Coronary artery (tissue), 2 donors: ENCODE data around the gene CNOT4.
"Not testable (repeated sequence)": the region's sequence is repeated elsewhere in the genome, so short reads cannot be mapped to it uniquely, and the experiment has no call there.

Experiments
- DNase-seq: peaks from one replicate; pipeline ENCODE4 v3.0.0-alpha.2; 2017; ENCODE audit warnings: low spot score
- H3K27ac ChIP-seq, 2 donors: fragments of 200-600 bp; sonication (generic); one replicate each; pipeline ENCODE4 v1.5.1; 2016 to 2019
- H3K4me3 ChIP-seq: fragments of 200-600 bp; sonication (generic); 2 replicates; pipeline ENCODE4 v1.5.1; 2016; ENCODE audit warnings: mild to moderate bottlenecking, moderate library complexity
- CTCF ChIP-seq: fragments of 200-600 bp; sonication (generic); IDR thresholded peaks from one replicate; pipeline ENCODE4 v1.5.1; 2019; ENCODE audit warnings: antibody characterized with exemption

The CNOT4 gene

GRCh38 chr7:135447748-135448147 is 62.2 kb downstream of the CNOT4 start:
- Histone ChIP-seq H3K27ac (no peak overlapping the region), H3K4me3 (no peak overlapping the region)
- no peak for TF ChIP-seq CTCF
- DNase-seq, result no peak

GRCh38 chr7:135445690-135446089 is 64.2 kb downstream of the CNOT4 start:
- TF ChIP-seq CTCF, result no peak
- H3K4me3 ChIP-seq, result no peak overlapping the region
- DNase-seq, result no peak
- no peak overlapping the region for H3K27ac ChIP-seq

GRCh38 chr7:135445266-135445665 is 64.6 kb downstream of the CNOT4 start:
- H3K27ac ChIP-seq, DNase-seq: not testable (repeated sequence)

GRCh38 chr7:135441791-135442190 is 68.1 kb downstream of the CNOT4 start:
- Histone ChIP-seq H3K4me3 (no peak overlapping the region), H3K27ac (no peak overlapping the region)
- TF ChIP-seq CTCF, result no peak

More at GRCh38 chr7:135445266-135445665, 64.6 kb downstream of the CNOT4 start:
- H3K4me3 ChIP-seq, result not testable (repeated sequence)

GRCh38 chr7:135434047-135434446 is 75.9 kb downstream of the CNOT4 start:
- H3K4me3 ChIP-seq, result no peak overlapping the region
- DNase-seq, result no peak
- no peak overlapping the region for H3K27ac ChIP-seq
- TF ChIP-seq CTCF, result no peak

More at GRCh38 chr7:135441791-135442190, 68.1 kb downstream of the CNOT4 start:
- no peak for DNase-seq

- DNase-seq, result no peak
- no peak overlapping the region for H3K27ac ChIP-seq
- H3K4me3 ChIP-seq, result no peak overlapping the region
- no peak for TF ChIP-seq CTCF
Observed at GRCh38 chr7:135430626-135431025, 79.3 kb downstream of the CNOT4 start.

GRCh38 chr7:135428879-135429278 is 81.0 kb downstream of the CNOT4 start:
- Histone ChIP-seq H3K4me3 (no peak overlapping the region), H3K27ac (no peak overlapping the region)
- TF ChIP-seq CTCF, result no peak
- no peak for DNase-seq

GRCh38 chr7:135428011-135428410 is 81.9 kb downstream of the CNOT4 start:
- Histone ChIP-seq H3K4me3 (no peak overlapping the region), H3K27ac (no peak overlapping the region)
- no peak for TF ChIP-seq CTCF
- DNase-seq, result no peak
